C4-2B (cell line): ENCODE results near the gene NLRP3.
"Not testable (repeated sequence)": the region's sequence is repeated elsewhere in the genome, so short reads cannot be mapped to it uniquely, and the experiment has no call there.

Experiments used
- H3K27ac ChIP-seq: fragments of 450-650 bp; 2 replicates; pipeline ENCODE4 v1.5.1; 2017
- CTCF ChIP-seq: fragments of 450-650 bp; conservative IDR thresholded peaks from 2 replicates; pipeline ENCODE4 v1.5.1; 2017; ENCODE audit warnings: mild to moderate bottlenecking
- ZFX ChIP-seq: fragments of 450-650 bp; IDR thresholded peaks from 2 replicates; pipeline ENCODE4 v1.6.1; 2017

Gene NLRP3

GRCh38 chr1:247465796-247466195 is 49.8 kb downstream of the NLRP3 start:
- TF ChIP-seq CTCF (no peak), ZFX (no peak)
- H3K27ac ChIP-seq = no peak overlapping the region

GRCh38 chr1:247467129-247467528 is 51.2 kb downstream of the NLRP3 start:
- no peak for TF ChIP-seq ZFX
- no peak for TF ChIP-seq CTCF

GRCh38 chr1:247468481-247469140 is 52.6 kb downstream of the NLRP3 start:
- TF ChIP-seq ZFX (no peak), CTCF (no peak)

More at GRCh38 chr1:247467129-247467528, 51.2 kb downstream of the NLRP3 start:
- no peak overlapping the region for H3K27ac ChIP-seq

GRCh38 chr1:247469141-247469535 is 53.2 kb downstream of the NLRP3 start:
- H3K27ac ChIP-seq = no peak overlapping the region
- TF ChIP-seq ZFX = no peak
- TF ChIP-seq CTCF = no peak

More at GRCh38 chr1:247468481-247469140, 52.6 kb downstream of the NLRP3 start:
- H3K27ac ChIP-seq = no peak overlapping the region

- not testable (repeated sequence) for H3K27ac ChIP-seq
These were observed 55.0 kb downstream of the NLRP3 start for GRCh38 chr1:247470942-247471429.

- TF ChIP-seq CTCF = no peak
- TF ChIP-seq ZFX = no peak
- H3K27ac ChIP-seq = no peak overlapping the region
These were observed 55.6 kb downstream of the NLRP3 start for GRCh38 chr1:247471445-247472016.

- TF ChIP-seq ZFX = no peak
- TF ChIP-seq CTCF = no peak
- no peak overlapping the region for H3K27ac ChIP-seq
These were observed 56.1 kb downstream of the NLRP3 start for GRCh38 chr1:247472035-247472434.

GRCh38 chr1:247474367-247474766 is 58.4 kb downstream of the NLRP3 start:
- TF ChIP-seq CTCF (no peak), ZFX (no peak)

More at GRCh38 chr1:247474367-247474766, 58.4 kb downstream of the NLRP3 start:
- H3K27ac ChIP-seq = no peak overlapping the region
